ENCODE results near the gene DCAF12. TPM values are rescaled to one million over a fixed set of nuclear protein-coding genes. Genes with fewer than 3 reads are reported as not detected.
A peak's percentile ranks its signal among the peaks of the same experiment; 100 is the strongest.

Gene DCAF12
- total RNA-seq, 1 donor from 2014 or later: 26.5 TPM

GRCh38 chr9:34036625-34037024 lies 89.9 kb downstream of the DCAF12 start:
- Mint-ChIP-seq H3K27me3 (ENCODE audit: low read depth) (no peaks in the 10 kb centered on the region), H3K4me1 (ENCODE audit: low read depth) (peaks cover 61% of the 10 kb centered on the region), H3K36me3 (ENCODE audit: low read depth) (peaks cover 8% of the 10 kb centered on the region), H3K4me3 (ENCODE audit: unreplicated experiment) (no peak overlapping the region), H3K9me3 (ENCODE audit: low read depth) (no peaks in the 10 kb centered on the region), H3K27ac (ENCODE audit: unreplicated experiment) (peak overlapping the region; percentile 82)
- no peak for TF ChIP-seq CTCF (IDR thresholded peaks at IDR 0.05)
- no peak for DNase-seq (ENCODE audit: low spot score)

Other genes starting within 250 kb of the DCAF12 start
- 53.9 to 63.0 TPM (median 56.3 TPM) in 3 replicates for gene UBAP2, start 77.8 kb downstream of the DCAF12 start, total RNA-seq
- gene UBAP1, start 52.3 kb upstream of the DCAF12 start, total RNA-seq: 29.3 to 35.9 TPM (median 33.3 TPM) in 3 replicates
- 0.90 to 2.5 TPM (median 1.0 TPM) in 3 replicates for gene KIF24, start 202.6 kb upstream of the DCAF12 start, total RNA-seq
- 15.6 to 17.9 TPM (median 17.6 TPM) in 3 replicates for gene NUDT2, start 202.9 kb upstream of the DCAF12 start, total RNA-seq